Fibroblast of the aortic adventitia (primary cell): Measurements from ENCODE around the gene STOML2. TPM values are rescaled to one million over a fixed set of nuclear protein-coding genes. Genes with fewer than 3 reads are reported as not detected.

Experiments
- DNase-seq: peaks from one replicate; pipeline ENCODE4 v3.0.0-alpha.2; 2010; ENCODE audit warnings: low read depth
- H3K4me3 ChIP-seq: 2 replicates; pipeline ENCODE4 v1.5.1; 2011; ENCODE audit warnings: low read depth, mild to moderate bottlenecking, control low read depth, low read length, moderate library complexity
- total RNA-seq: library from RNA; depleted of rRNA; stranded (reverse); fragments of >200 nt; gene quantifications from 2 replicates; pipeline ENCODE4 v1.2.3, GENCODE V29; 2012; ENCODE audit warnings: low replicate concordance
- TF ChIP-seq, protein P1 (sequence below): IDR thresholded peaks from 2 replicates; pipeline ENCODE4 v1.5.1; 2011; ENCODE audit warnings: mild to moderate bottlenecking, low read length, control low read depth, inconsistent platforms; ENCODE audit not compliant: insufficient read depth

The STOML2 gene
- total RNA-seq, 1 donor = 109 TPM

- TF ChIP-seq, protein P1, sequence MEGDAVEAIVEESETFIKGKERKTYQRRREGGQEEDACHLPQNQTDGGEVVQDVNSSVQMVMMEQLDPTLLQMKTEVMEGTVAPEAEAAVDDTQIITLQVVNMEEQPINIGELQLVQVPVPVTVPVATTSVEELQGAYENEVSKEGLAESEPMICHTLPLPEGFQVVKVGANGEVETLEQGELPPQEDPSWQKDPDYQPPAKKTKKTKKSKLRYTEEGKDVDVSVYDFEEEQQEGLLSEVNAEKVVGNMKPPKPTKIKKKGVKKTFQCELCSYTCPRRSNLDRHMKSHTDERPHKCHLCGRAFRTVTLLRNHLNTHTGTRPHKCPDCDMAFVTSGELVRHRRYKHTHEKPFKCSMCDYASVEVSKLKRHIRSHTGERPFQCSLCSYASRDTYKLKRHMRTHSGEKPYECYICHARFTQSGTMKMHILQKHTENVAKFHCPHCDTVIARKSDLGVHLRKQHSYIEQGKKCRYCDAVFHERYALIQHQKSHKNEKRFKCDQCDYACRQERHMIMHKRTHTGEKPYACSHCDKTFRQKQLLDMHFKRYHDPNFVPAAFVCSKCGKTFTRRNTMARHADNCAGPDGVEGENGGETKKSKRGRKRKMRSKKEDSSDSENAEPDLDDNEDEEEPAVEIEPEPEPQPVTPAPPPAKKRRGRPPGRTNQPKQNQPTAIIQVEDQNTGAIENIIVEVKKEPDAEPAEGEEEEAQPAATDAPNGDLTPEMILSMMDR = no peak
- peak within 1 kb of the TSS; percentile 84 for H3K4me3 ChIP-seq
- peak; percentile 88 for DNase-seq
These were observed 23.2 kb downstream of the STOML2 start, which contains the start of gene FANCG for GRCh38 chr9:35079426-35080341. FANCG (minus strand) TSS chr9:35079942; CDS start chr9:35079524, 418 bp downstream.

DNA sequence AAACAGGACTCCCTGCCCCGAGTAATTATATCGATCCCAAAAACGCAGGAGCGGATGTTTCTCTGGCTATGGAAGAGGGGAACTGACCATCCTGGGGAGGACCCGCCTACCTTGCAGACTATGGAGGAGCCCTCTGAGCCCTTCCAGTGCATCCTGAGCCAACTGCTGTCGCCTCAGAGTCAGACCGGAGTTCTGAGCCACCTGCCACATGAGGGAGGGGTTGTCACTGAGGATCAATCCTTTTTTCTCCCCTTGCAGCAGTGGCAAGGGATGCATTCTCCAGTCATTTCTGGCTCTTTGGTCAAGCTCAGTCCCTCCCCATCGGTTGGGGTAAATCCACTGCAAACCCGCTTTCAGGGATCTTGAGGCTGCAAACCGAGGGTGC is 23.9 kb downstream of the STOML2 start:
- TF ChIP-seq, protein P1 = no peak
- DNase-seq = no peak
- H3K4me3 ChIP-seq = peak overlapping the region; percentile 84

DNA sequence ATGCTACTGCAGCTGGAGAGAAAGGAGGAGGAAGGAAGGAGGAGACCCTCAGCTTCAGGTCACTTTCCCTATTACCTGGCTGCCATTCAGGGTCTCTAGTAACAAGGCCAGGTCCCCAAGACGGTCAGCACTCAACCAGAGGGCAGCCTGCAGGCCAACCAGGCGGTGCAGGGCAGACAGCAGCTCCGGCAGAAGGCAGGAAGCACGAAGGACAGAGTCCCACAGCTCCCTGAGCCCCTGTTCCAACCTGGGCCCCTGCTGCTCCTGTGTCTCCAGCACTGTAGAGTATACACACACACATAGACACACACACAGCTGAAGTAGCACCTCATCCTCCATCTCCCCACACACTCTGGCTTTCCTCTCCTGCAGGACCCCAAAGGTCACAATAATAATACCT is 24.9 kb downstream of the STOML2 start:
- TF ChIP-seq, protein P1 = no peak
- H3K4me3 ChIP-seq = peak overlapping the region; percentile 84
- no peak for DNase-seq

- TF ChIP-seq, protein P1 = no peak
- no peak for DNase-seq
- H3K4me3 ChIP-seq = no peak overlapping the region
These were observed 26.1 kb downstream of the STOML2 start for GRCh38 chr9:35076848-35077247.

DNA sequence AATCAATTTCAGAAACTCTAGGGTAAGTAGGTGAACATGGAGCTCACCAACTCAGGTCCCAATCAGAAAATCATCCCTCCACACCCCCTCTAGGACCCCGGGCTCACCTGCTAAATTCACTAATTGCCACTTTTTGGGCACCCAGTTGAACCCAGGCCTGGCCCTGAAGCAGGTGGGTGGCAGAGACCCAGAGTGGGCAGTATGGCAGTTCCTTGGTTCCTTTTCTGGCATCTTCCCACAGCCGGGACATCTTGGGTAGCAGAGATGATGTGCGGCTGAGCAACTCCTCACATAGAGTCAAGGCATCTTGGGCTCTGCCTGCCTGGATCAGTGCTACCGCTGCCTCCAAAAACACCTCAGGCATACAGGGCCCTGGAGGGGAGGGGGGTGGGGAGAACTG is 27.6 kb downstream of the STOML2 start:
- DNase-seq = no peak
- H3K4me3 ChIP-seq = no peak overlapping the region
- TF ChIP-seq, protein P1 = no peak

GRCh38 chr9:35074791-35075190 is 28.1 kb downstream of the STOML2 start:
- TF ChIP-seq, protein P1 = no peak
- H3K4me3 ChIP-seq = no peak overlapping the region
- DNase-seq = no peak

- TF ChIP-seq, protein P1 = no peak
- H3K4me3 ChIP-seq = no peak overlapping the region
- DNase-seq = no peak
These were observed 28.8 kb downstream of the STOML2 start for GRCh38 chr9:35074141-35074540.
